OCI-LY3 (cell line): ENCODE results near the gene PLXDC2.

Experiments used
- H2AFZ ChIP-seq: fragments of 200-600, 300-600 bp; shearing (Covaris generic); 2 replicates; pipeline ENCODE4 v1.6.0; 2014; ENCODE audit warnings: antibody characterized with exemption, low read depth, low read length
- H3K27ac ChIP-seq: fragments of 200-600, 300-600 bp; sonication (generic); 2 replicates; pipeline ENCODE4 v1.5.1; 2014; ENCODE audit warnings: mild to moderate bottlenecking, low read length, moderate library complexity, mixed read lengths
- H3K27me3 ChIP-seq: fragments of 200-600, 300-600 bp; sonication (generic); 2 replicates; pipeline ENCODE4 v1.6.1; 2014; ENCODE audit warnings: low read depth, low read length, mixed read lengths
- H3K36me3 ChIP-seq: fragments of 200-600, 300-600 bp; sonication (generic); replicated peaks from 2 replicates; pipeline ENCODE3; 2014; ENCODE audit warnings: low read depth, low read length, mixed read lengths
- H3K4me1 ChIP-seq: fragments of 300-600, 200-600 bp; sonication (generic); 2 replicates; pipeline ENCODE4 v1.6.1; 2014; ENCODE audit warnings: low read length, mixed read lengths
- H3K4me2 ChIP-seq: fragments of 200-600, 300-600 bp; sonication (generic); 2 replicates; pipeline ENCODE4 v1.6.1; 2014; ENCODE audit warnings: low read length, mixed read lengths
- H3K4me3 ChIP-seq: fragments of 300-600, 200-600 bp; sonication (generic); 2 replicates; pipeline ENCODE4 v1.5.1; 2014; ENCODE audit warnings: antibody characterized with exemption, mild to moderate bottlenecking, low read length, moderate library complexity
- H3K79me2 ChIP-seq: fragments of 300-600, 200-600 bp; shearing (Covaris generic); 2 replicates; pipeline ENCODE4 v1.6.1; 2014; ENCODE audit warnings: mild to moderate bottlenecking, low read length, mixed read lengths
- H3K9ac ChIP-seq: fragments of 300-600, 200-600 bp; shearing (Covaris generic); 2 replicates; pipeline ENCODE4 v1.6.0; 2014; ENCODE audit warnings: mild to moderate bottlenecking, low read length, moderate library complexity
- H3K9me3 ChIP-seq: fragments of 200-600, 300-600 bp; shearing (Covaris generic); 2 replicates; pipeline ENCODE4 v1.6.1; 2014; ENCODE audit warnings: low read length, mixed read lengths; ENCODE audit not compliant: insufficient read depth
- H4K20me1 ChIP-seq: fragments of 200-600, 300-600 bp; sonication (generic); 2 replicates; pipeline ENCODE4 v1.6.1; 2016; ENCODE audit warnings: low read length, mixed read lengths; ENCODE audit not compliant: insufficient read depth
- CTCF ChIP-seq: fragments of 200-600, 300-600 bp; sonication (generic); IDR thresholded peaks from 2 replicates; pipeline ENCODE4 v1.5.1; 2014; ENCODE audit warnings: antibody characterized with exemption, low read length, low read depth
- EZH2phosphoT487 ChIP-seq: fragments of 200-600 bp; shearing (Covaris generic); IDR thresholded peaks from 2 replicates; pipeline ENCODE4 v1.6.1; 2018; ENCODE audit warnings: antibody characterized with exemption, mixed run types, low read depth

Gene PLXDC2

GRCh38 chr10:19979628-19980027 lies 163.4 kb downstream of the PLXDC2 start:
- Histone ChIP-seq H3K4me2 (no peak overlapping the region), H3K4me3 (no peak overlapping the region), H3K9me3 (no peaks in the 10 kb centered on the region), H2AFZ (no peak overlapping the region), H3K36me3 (no peaks in the 10 kb centered on the region), H3K9ac (no peak overlapping the region), H4K20me1 (no peaks in the 10 kb centered on the region), H3K27ac (no peak overlapping the region), H3K4me1 (no peaks in the 10 kb centered on the region), H3K27me3 (no peaks in the 10 kb centered on the region), H3K79me2 (no peaks in the 10 kb centered on the region)
- no peak for TF ChIP-seq CTCF
- TF ChIP-seq EZH2phosphoT487 = no peak

- no peaks in the 10 kb centered on the region for H3K4me1 ChIP-seq
- TF ChIP-seq EZH2phosphoT487 (no peak), CTCF (no peak)
- no peaks in the 10 kb centered on the region for H3K36me3 ChIP-seq
- no peak overlapping the region for H3K9ac ChIP-seq
- no peaks in the 10 kb centered on the region for H3K9me3 ChIP-seq
- no peaks in the 10 kb centered on the region for H3K79me2 ChIP-seq
- H3K27ac ChIP-seq = no peak overlapping the region
- no peaks in the 10 kb centered on the region for H3K27me3 ChIP-seq
- H3K4me2 ChIP-seq = no peak overlapping the region
- H4K20me1 ChIP-seq = no peaks in the 10 kb centered on the region
- H2AFZ ChIP-seq = no peak overlapping the region
- no peak overlapping the region for H3K4me3 ChIP-seq
These were observed 167.8 kb downstream of the PLXDC2 start for GRCh38 chr10:19983880-19984565.

- Histone ChIP-seq H3K9me3 (no peaks in the 10 kb centered on the region), H3K27ac (no peak overlapping the region), H3K27me3 (no peaks in the 10 kb centered on the region), H3K9ac (no peak overlapping the region), H3K4me3 (no peak overlapping the region), H3K36me3 (no peaks in the 10 kb centered on the region), H4K20me1 (no peaks in the 10 kb centered on the region), H3K79me2 (no peaks in the 10 kb centered on the region), H2AFZ (no peak overlapping the region), H3K4me1 (no peaks in the 10 kb centered on the region), H3K4me2 (no peak overlapping the region)
- no peak for TF ChIP-seq EZH2phosphoT487
- TF ChIP-seq CTCF = no peak
These were observed 169.5 kb downstream of the PLXDC2 start for GRCh38 chr10:19985745-19986144.

GRCh38 chr10:19986591-19986990 lies 170.4 kb downstream of the PLXDC2 start:
- Histone ChIP-seq H3K9me3 (no peaks in the 10 kb centered on the region), H3K79me2 (no peaks in the 10 kb centered on the region), H3K9ac (no peak overlapping the region), H3K27ac (no peak overlapping the region), H3K4me3 (no peak overlapping the region), H3K27me3 (no peaks in the 10 kb centered on the region), H2AFZ (no peak overlapping the region), H3K36me3 (no peaks in the 10 kb centered on the region), H3K4me1 (no peaks in the 10 kb centered on the region), H3K4me2 (no peak overlapping the region), H4K20me1 (no peaks in the 10 kb centered on the region)
- no peak for TF ChIP-seq EZH2phosphoT487
- no peak for TF ChIP-seq CTCF
